Measurements from ENCODE around the gene ROR2. TPM values are rescaled to one million over a fixed set of nuclear protein-coding genes. Genes with fewer than 3 reads are reported as not detected.

Gene ROR2
- total and polyA plus RNA-seq, 2 of the 13 experiments (the other 11 are each of a cell fraction or from before 2014, with no cell fraction given) = not detected

GRCh38 chr9:91884696-91885687 lies 65.0 kb downstream of the ROR2 start (continued):
- TF ChIP-seq NR2F6 (IDR thresholded peaks at IDR 0.05) (peak; percentile 42; the same call in 1 of the 2 replicates), NR2F6 (CRISPR knock-in tag; IDR thresholded peaks at IDR 0.05) (peak; percentile 38; the same call in 1 of the 2 replicates), TFAP4 (IDR thresholded peaks at IDR 0.05; ENCODE audit: borderline replicate concordance, low read depth) (peak; percentile 73; the same call in 1 of the 2 replicates), ZFY (CRISPR knock-in tag; IDR thresholded peaks at IDR 0.05) (peak; percentile 17; the same call in 1 of the 2 replicates), TCF7 (IDR thresholded peaks at IDR 0.05; ENCODE audit: low read depth) (peak; percentile 73), ZNF644 (CRISPR knock-in tag; IDR thresholded peaks at IDR 0.05; ENCODE audit: low read depth) (peak; percentile 75), PCBP2 (optimal IDR thresholded peaks at IDR 0.05; ENCODE audit: low read depth, low read length, poor library complexity, severe bottlenecking) (peak; percentile 19), SOX13 (IDR thresholded peaks at IDR 0.05) (peak; percentile 75), SOX13 (CRISPR knock-in tag; conservative IDR thresholded peaks at IDR 0.05 in 1 of 2, IDR thresholded peaks at IDR 0.05 in 1 of 2) (peak in 1 of 2 experiments; percentile 88; a peak in 2 of 4 replicates), ZSCAN25 (CRISPR knock-in tag; IDR thresholded peaks at IDR 0.05) (peak; percentile 70; the same call in 1 of the 2 replicates), ARID5B (CRISPR knock-in tag; IDR thresholded peaks at IDR 0.05) (peak; percentile 43; the same call in 1 of the 2 replicates), SCMH1 (CRISPR knock-in tag; IDR thresholded peaks at IDR 0.05; ENCODE audit: borderline replicate concordance) (no peak), SOX6 (IDR thresholded peaks at IDR 0.05) (no peak), SOX6 (CRISPR knock-in tag; IDR thresholded peaks at IDR 0.05) (peak; percentile 84), EP300 (IDR thresholded peaks at IDR 0.05; ENCODE audit: low read depth in 2 of 2, low read length in 2 of 2) (peak in 1 of 2 experiments; percentile 56; a peak in 2 of 4 replicates), EP300 (CRISPR knock-in tag; IDR thresholded peaks at IDR 0.05; ENCODE audit: borderline replicate concordance) (no peak), TEAD3 (CRISPR knock-in tag; optimal IDR thresholded peaks at IDR 0.05; ENCODE audit: borderline replicate concordance) (peak; percentile 12), TFDP2 (CRISPR knock-in tag; IDR thresholded peaks at IDR 0.05) (0 out of 2 replicates have a peak, but pooled peaks have one; percentile 23), MTA1 (CRISPR knock-in tag; IDR thresholded peaks at IDR 0.05; ENCODE audit: borderline replicate concordance) (no peak)
- TF ChIP-seq, protein P1, sequence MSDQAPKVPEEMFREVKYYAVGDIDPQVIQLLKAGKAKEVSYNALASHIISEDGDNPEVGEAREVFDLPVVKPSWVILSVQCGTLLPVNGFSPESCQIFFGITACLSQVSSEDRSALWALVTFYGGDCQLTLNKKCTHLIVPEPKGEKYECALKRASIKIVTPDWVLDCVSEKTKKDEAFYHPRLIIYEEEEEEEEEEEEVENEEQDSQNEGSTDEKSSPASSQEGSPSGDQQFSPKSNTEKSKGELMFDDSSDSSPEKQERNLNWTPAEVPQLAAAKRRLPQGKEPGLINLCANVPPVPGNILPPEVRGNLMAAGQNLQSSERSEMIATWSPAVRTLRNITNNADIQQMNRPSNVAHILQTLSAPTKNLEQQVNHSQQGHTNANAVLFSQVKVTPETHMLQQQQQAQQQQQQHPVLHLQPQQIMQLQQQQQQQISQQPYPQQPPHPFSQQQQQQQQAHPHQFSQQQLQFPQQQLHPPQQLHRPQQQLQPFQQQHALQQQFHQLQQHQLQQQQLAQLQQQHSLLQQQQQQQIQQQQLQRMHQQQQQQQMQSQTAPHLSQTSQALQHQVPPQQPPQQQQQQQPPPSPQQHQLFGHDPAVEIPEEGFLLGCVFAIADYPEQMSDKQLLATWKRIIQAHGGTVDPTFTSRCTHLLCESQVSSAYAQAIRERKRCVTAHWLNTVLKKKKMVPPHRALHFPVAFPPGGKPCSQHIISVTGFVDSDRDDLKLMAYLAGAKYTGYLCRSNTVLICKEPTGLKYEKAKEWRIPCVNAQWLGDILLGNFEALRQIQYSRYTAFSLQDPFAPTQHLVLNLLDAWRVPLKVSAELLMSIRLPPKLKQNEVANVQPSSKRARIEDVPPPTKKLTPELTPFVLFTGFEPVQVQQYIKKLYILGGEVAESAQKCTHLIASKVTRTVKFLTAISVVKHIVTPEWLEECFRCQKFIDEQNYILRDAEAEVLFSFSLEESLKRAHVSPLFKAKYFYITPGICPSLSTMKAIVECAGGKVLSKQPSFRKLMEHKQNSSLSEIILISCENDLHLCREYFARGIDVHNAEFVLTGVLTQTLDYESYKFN (CRISPR knock-in tag; conservative IDR thresholded peaks at IDR 0.05) = peak; percentile 55; the same call in 1 of the 2 replicates
